Epidermal melanocyte (primary cell): ENCODE data around the gene CIAPIN1.

Source experiments
- DNase-seq: peaks from one replicate; pipeline ENCODE4 v3.0.0; 2011; ENCODE audit warnings: low spot score; ENCODE audit not compliant: insufficient read length

CIAPIN1 gene

GRCh38 chr16:57383276-57384247, 63.6 kb downstream of the CIAPIN1 start:
- DNase-seq: no peak

- no peak for DNase-seq
Measured at GRCh38 chr16:57382535-57383275, 64.5 kb downstream of the CIAPIN1 start.

GRCh38 chr16:57381791-57382534, 65.2 kb downstream of the CIAPIN1 start:
- DNase-seq: no peak

GRCh38 chr16:57380671-57381462, 66.3 kb downstream of the CIAPIN1 start:
- no peak for DNase-seq

GRCh38 chr16:57379579-57379978, 67.6 kb downstream of the CIAPIN1 start:
- no peak for DNase-seq
